GM18519 (cell line): Measurements from ENCODE around the gene SSBP4.

Experiments
- ATAC-seq: cut with Tn5 transposase; IDR thresholded peaks from one replicate; pipeline ENCODE4 v1.9.1; 2021; ENCODE audit warnings: mild to moderate bottlenecking, moderate library complexity; ENCODE audit not compliant: unreplicated experiment, low FRiP score

The SSBP4 gene

DNA sequence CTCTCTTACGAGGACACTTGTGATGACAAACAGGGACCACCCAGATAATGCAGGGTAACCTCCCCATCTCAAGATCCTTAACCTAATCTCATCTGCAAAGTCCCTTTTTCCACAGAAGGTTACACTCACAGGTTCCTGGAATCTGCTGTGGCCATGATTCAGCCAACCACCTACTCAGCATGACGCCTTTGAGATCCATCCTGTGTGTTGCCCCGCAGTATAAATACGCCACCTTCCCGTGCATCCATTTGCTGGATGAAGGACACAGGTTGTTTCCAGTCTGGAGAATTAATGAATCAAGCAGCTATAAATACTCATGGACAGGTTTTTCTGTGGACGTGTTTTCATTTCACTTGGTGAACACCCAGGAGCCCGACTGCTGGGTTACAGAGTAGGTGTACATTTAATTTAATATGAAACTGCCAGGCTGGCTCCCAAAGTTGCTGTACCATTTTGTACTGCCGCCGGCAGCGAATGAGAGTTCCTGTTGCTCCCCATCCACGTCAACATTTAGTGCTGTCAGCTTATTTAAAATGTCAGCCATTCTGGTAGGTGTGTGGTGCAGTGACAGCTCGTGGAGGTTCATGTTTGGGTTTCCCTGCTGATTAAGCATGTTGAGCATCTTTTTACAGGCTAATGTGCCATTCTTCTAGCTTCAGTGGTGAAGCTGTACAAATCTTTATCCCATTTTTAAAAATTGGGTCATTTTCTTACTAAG is 62.5 kb downstream of the SSBP4 start:
- no peak for ATAC-seq

DNA sequence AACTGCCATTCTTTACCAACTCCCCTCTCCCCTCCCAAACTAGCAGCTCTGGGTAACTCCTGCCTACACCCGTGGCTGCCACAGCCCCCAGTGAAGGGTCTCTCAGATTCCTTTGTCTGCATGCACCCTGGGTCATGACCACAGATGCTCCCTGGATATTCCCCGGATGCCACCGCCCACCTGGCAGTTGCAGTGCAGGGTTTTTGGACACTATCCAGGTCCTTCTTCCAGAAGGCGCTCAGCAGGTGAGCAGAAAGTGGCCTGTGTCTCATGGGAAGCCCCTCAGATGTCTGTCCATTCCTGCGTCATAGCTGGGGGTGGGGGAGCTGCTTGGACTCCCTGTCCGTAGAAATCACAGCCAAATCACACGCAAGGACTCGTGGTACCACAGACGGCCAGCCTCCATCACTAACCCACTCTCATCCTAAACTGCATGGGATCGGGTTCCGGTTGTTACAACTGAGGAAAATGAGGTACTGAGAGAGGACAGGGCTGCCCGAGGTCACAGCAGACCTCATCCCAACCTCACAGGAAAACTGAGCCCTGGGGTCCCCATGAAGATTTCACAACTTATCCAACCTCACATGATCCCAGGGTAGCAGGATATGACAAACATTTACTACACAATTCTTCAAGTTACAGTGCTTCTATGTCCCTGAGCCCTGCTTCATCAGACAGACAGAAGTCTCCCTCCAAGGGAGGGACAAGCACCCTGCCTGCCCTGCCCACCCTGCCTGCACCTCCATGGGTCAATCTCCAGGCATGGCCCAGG is 64.1 kb downstream of the SSBP4 start:
- no peak for ATAC-seq
